HG03469 (cell line): ENCODE data around the gene SLC1A3.

ENCODE experiments used
- ATAC-seq: cut with Tn5 transposase; IDR thresholded peaks from one replicate; pipeline ENCODE4 v1.9.1; 2021; ENCODE audit warnings: mild to moderate bottlenecking, moderate library complexity, moderate number of reproducible peaks; ENCODE audit not compliant: unreplicated experiment

SLC1A3 gene

DNA sequence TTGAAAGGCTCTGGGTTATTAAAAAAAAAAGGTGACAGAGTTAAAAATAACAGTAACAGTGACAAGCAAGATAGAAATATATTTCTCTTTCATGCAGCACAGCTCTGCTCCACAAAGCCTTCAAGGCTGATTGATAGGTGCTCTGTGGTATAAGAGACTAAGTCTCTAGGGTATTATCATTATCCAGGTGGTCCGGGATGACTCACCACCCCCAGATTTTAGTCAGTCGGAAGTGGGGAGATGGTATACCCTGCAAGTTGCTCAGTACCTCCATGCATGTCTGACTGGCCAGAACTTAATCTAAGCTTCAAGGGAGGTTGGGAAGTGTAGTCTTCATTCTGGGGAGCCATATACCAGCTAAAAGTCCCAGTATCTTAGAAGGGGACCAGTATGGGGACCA, 76.1 kb downstream of the SLC1A3 start:
- no peak for ATAC-seq

DNA sequence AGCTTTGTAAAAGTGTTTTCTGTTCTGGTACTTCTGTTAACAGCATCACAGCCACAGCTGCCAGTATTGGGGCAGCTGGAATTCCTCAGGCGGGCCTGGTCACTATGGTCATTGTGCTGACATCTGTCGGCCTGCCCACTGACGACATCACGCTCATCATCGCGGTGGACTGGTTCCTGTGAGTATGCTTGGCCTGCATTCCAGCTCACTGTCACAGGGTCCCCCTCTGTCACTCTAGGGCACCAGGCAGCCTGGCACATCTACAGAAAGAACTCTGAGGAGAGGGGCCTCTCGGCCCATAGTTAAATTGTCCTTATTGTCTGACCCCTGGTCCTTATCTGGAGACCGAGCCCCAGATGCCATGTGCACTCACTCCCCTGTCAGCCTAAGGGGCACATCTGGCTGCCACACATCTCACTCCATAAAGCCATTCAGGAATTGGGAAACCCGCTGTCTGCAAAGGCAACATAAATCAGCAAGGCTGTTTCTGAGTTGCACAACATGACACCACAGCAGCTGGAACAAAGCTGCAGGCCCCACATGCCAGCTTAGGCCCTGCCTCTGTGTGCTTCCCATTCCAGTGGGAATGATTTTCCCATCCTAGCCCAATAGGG, 77.5 kb downstream of the SLC1A3 start:
- ATAC-seq, result no peak

GRCh38 chr5:36685631-36686288, 79.4 kb downstream of the SLC1A3 start:
- ATAC-seq, result no peak

- ATAC-seq, result no peak
Observed at GRCh38 chr5:36686881-36687280, 80.5 kb downstream of the SLC1A3 start.

- ATAC-seq, result no peak
Observed at GRCh38 chr5:36688722-36689121, 82.3 kb downstream of the SLC1A3 start.

GRCh38 chr5:36689225-36689624, 82.8 kb downstream of the SLC1A3 start:
- no peak for ATAC-seq

DNA sequence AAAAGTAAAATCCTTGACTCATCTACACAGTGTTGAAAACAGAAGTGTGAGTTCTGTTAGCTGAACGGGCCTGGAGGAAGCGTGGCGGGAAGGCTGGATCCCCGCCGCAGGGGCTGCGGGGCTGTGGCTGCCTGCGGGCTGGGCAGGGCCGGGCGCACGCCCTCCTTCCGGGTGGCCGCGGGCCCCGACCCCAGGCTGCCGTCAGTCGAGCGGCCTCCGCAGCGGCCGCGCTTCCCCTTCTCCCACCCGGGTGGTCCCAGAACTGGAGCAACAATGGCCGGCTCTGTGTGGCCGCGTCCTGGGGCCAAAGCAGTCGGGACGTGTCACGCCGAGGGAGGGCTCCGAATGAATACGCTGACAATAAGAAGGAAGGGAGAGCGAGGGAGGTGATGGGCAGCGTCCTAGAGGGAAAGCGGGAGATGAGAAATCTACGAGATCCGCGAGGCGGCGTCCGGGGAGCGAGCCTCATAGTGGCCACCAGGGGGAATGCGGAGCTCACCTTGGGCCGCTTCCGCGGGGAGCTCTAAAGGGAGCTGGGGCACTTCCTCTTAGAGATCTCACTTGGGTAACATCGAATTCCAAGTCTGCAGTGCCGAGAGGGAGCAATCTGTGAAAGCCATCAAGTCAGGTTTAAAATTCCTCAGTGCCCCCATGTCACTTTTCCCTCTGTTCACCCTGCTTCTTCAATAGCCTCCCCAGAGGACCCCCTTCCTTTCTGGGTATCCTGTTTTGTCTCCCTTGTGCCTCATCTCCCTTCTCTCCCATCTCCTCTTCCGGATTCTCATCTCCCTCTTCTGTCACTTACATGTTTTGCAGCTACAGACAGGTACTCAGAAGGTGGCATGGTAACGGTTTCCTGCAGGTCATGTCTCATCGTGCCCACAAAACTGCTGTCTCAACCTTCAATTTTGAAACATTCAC, 83.9 kb downstream of the SLC1A3 start:
- ATAC-seq, result peak; percentile 59

DNA sequence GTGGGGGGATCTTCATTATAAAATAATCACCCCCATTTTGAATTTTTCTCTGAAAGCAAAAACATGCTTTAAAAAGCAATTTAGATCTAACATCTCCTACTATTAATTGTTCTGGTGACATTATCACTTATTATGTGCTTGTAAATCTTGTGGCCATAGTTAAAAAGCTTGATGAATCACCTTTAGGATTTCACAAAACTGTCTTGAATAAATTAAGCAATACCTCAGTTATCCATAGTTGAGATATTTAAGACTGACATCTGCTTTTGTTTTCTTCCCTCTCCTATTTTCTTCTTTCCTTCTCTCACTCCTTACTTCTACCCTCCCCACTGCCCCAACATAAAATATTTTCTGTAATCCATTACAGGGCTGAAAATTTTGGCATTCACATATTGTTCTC, 84.8 kb downstream of the SLC1A3 start:
- no peak for ATAC-seq

DNA sequence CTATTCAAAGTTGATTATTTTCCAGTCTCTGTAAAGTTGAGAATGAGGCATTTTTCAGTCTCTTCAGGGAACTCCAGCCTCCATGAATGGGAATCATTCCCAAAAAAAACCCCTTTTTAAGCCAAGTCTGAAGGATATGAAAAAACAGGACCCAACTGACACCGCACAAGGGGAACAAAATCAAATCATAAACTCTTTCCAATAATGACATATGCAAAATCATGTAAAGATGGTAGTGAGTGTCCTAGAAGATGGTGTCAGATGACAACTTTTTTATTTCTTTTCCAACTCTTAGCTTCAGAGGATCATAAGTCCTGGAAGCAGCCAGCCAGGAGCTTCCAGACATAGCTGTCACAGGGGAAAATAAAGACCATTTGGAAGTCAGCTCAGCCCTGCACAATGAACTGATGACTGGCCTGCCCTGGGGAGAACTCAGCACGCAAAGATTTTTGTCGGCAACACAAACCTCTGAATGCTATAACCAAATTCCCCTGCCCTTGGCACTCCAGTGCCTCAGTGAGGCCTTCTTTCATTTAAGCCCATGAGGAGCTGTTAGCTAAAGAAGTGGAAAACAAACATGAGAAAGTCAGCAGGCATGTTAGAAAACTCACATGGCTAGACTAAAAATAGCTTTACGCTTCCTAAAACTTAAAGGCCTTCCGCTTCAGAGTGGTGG, 85.4 kb downstream of the SLC1A3 start:
- no peak for ATAC-seq

GRCh38 chr5:36692791-36693763, 86.7 kb downstream of the SLC1A3 start:
- peak; percentile 45 for ATAC-seq

DNA sequence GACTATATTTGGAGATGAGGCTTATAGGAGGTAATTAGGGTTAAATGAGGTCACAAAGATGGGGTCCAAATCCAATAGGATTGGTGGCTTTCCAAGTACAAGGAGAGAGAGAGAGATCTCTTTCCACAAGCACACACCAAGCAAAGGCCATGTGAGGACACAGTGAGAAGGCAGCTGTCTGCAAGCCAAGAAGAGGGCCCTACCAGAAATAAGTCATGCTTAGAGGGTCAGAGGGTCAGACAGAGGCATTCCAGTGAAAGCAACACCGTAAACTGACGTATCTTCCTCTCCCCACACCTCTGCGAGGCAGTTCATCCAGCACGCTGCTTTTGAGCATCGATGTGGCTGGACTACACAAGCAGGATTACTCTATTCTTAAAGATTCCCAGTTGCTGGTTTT, 87.9 kb downstream of the SLC1A3 start:
- ATAC-seq, result no peak

- ATAC-seq, result peak; percentile 42
Observed at GRCh38 chr5:36696059-36696673, 89.8 kb downstream of the SLC1A3 start.

GRCh38 chr5:36698031-36698430, 91.6 kb downstream of the SLC1A3 start:
- no peak for ATAC-seq

DNA sequence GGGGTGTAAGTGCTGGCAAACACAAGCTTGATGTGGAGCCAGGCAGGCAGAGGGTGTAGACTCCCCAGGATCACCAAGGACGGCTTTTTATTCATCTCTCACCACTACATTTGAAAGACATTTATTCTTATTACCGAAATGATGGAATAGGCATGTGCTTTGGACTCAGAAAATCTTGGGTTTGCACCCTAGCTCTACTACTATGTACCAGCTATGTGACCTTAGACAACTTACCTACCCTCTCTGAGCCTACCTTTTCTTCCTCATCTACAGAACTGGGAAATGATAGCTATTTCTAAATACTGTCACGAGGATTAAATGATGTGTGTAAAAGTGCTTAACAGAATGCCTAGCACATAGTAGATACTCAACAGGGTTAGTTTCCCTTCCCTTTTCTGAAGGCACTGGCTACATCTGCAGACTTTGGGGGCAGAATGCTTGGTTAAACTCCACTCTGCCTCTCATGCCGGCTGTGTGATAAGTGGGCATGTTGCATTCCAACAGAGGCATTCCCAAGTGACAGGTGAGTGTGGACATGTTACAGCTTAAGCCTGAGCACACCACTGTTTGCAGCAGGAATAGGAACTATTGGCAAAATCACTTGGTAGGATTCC, 94.8 kb downstream of the SLC1A3 start:
- peak; percentile 97 for ATAC-seq

GRCh38 chr5:36703245-36703860, 96.9 kb downstream of the SLC1A3 start:
- no peak for ATAC-seq

GRCh38 chr5:36704131-36704530, 97.7 kb downstream of the SLC1A3 start:
- no peak for ATAC-seq

- no peak for ATAC-seq
Observed at GRCh38 chr5:36705055-36705454, 98.6 kb downstream of the SLC1A3 start.

GRCh38 chr5:36706662-36707061, 100.3 kb downstream of the SLC1A3 start:
- no peak for ATAC-seq

- no peak for ATAC-seq
Observed at GRCh38 chr5:36708996-36709395, 102.6 kb downstream of the SLC1A3 start.
